ENCODE data around the gene ZNF416. TPM values are rescaled to one million over a fixed set of nuclear protein-coding genes. Genes with fewer than 3 reads are reported as not detected.

Gene ZNF416
- total and polyA plus RNA-seq, 9 of the 15 experiments (the other 6 are each of a cell fraction or from before 2014, with no cell fraction given) = 0.20 to 2.0 (median 1.1) TPM

GRCh38 chr19:57623091-57623490, 44.4 kb upstream of the ZNF416 start (continued):
- TF ChIP-seq ZBTB40 (IDR thresholded peaks at IDR 0.05) = no peak
- no peak for TF ChIP-seq ZBTB40 (CRISPR knock-in tag; IDR thresholded peaks at IDR 0.05)
- no peak for TF ChIP-seq STAG1 (CRISPR knock-in tag; IDR thresholded peaks at IDR 0.05; ENCODE audit: borderline replicate concordance)
- TF ChIP-seq CREB1 (IDR thresholded peaks at IDR 0.05) = no peak
- no peak for TF ChIP-seq CREB1 (CRISPR knock-in tag; IDR thresholded peaks at IDR 0.05)
